ENCODE results near the gene DCAF5. TPM values are rescaled to one million over a fixed set of nuclear protein-coding genes. Genes with fewer than 3 reads are reported as not detected.
A peak's percentile ranks its signal among the peaks of the same experiment; 100 is the strongest.

DCAF5 gene
- total RNA-seq, 1 experiment from 2014 or later, result 23.5 TPM

GRCh38 chr14:69096246-69096645 is 56.7 kb downstream of the DCAF5 start:
- DNase-seq, result no peak
- H3K36me3 Mint-ChIP-seq (ENCODE audit: insufficient read depth, unreplicated experiment), result no peaks in the 10 kb centered on the region
- H3K4me3 Mint-ChIP-seq (ENCODE audit: low read depth, unreplicated experiment), result no peak overlapping the region
- intact Hi-C loops (cut with micrococcal nuclease; ENCODE audit: unreplicated experiment), result no loop called here
- BruUV-seq (replicated peaks), result no TSS peak
- peaks cover 35% of the 10 kb centered on the region for H3K4me1 Mint-ChIP-seq (ENCODE audit: low read depth, unreplicated experiment)
- no peak overlapping the region for H3K27ac Mint-ChIP-seq (ENCODE audit: unreplicated experiment)
- H3K9me3 Mint-ChIP-seq (ENCODE audit: low read depth, unreplicated experiment), result no peaks in the 10 kb centered on the region
- TF ChIP-seq CTCF (IDR thresholded peaks at IDR 0.05; ENCODE audit: unreplicated experiment), result no peak
- CTCF ChIA-PET, result no interaction called here
- no peaks in the 10 kb centered on the region for H3K27me3 Mint-ChIP-seq (ENCODE audit: unreplicated experiment)

- Mint-ChIP-seq H3K9me3 (ENCODE audit: low read depth, unreplicated experiment) (no peaks in the 10 kb centered on the region), H3K4me1 (ENCODE audit: low read depth, unreplicated experiment) (peaks cover 35% of the 10 kb centered on the region), H3K27me3 (ENCODE audit: unreplicated experiment) (no peaks in the 10 kb centered on the region), H3K36me3 (ENCODE audit: insufficient read depth, unreplicated experiment) (no peaks in the 10 kb centered on the region), H3K27ac (ENCODE audit: unreplicated experiment) (peak overlapping the region; percentile 83), H3K4me3 (ENCODE audit: low read depth, unreplicated experiment) (no peak overlapping the region)
- intact Hi-C loops (cut with micrococcal nuclease; ENCODE audit: unreplicated experiment), result loop anchor here (2.0 kb wide), 1 partner anchor 16 kb away; no protein-coding TSS in a partner anchor
- no TSS peak for BruUV-seq (replicated peaks)
- CTCF ChIA-PET, result interaction anchor here (1.5 kb wide), 1 partner anchor 115 kb away, joined by 8 read pairs; no protein-coding TSS in a partner anchor
- no peak for TF ChIP-seq CTCF (IDR thresholded peaks at IDR 0.05; ENCODE audit: unreplicated experiment)
- DNase-seq, result no peak
Observed at GRCh38 chr14:69094481-69094880, 58.4 kb downstream of the DCAF5 start.

- no peaks in the 10 kb centered on the region for H3K36me3 Mint-ChIP-seq (ENCODE audit: insufficient read depth, unreplicated experiment)
- intact Hi-C loops (cut with micrococcal nuclease; ENCODE audit: unreplicated experiment), result loop anchor here (2.0 kb wide), 2 partner anchors 15 to 117 kb away; no protein-coding TSS in a partner anchor
- BruUV-seq (replicated peaks), result no TSS peak
- DNase-seq, result peak; percentile 66
- H3K27ac Mint-ChIP-seq (ENCODE audit: unreplicated experiment), result peak overlapping the region; percentile 83
- no peaks in the 10 kb centered on the region for H3K27me3 Mint-ChIP-seq (ENCODE audit: unreplicated experiment)
- H3K4me3 Mint-ChIP-seq (ENCODE audit: low read depth, unreplicated experiment), result no peak overlapping the region
- no peak for TF ChIP-seq CTCF (IDR thresholded peaks at IDR 0.05; ENCODE audit: unreplicated experiment)
- CTCF ChIA-PET, result interaction anchor here (0.5 to 1.5 kb wide), 3 partner anchors 14 to 145 kb away, joined by 3 to 8 read pairs (median 4); no protein-coding TSS in a partner anchor
- H3K4me1 Mint-ChIP-seq (ENCODE audit: low read depth, unreplicated experiment), result peaks cover 35% of the 10 kb centered on the region
- H3K9me3 Mint-ChIP-seq (ENCODE audit: low read depth, unreplicated experiment), result no peaks in the 10 kb centered on the region
Observed at GRCh38 chr14:69093631-69094421, 59.1 kb downstream of the DCAF5 start.

- intact Hi-C loops (cut with micrococcal nuclease; ENCODE audit: unreplicated experiment), result loop anchor here (2.0 kb wide), 1 partner anchor 116 kb away; no protein-coding TSS in a partner anchor
- H3K36me3 Mint-ChIP-seq (ENCODE audit: insufficient read depth, unreplicated experiment), result no peaks in the 10 kb centered on the region
- no peak overlapping the region for H3K4me3 Mint-ChIP-seq (ENCODE audit: low read depth, unreplicated experiment)
- no peak for DNase-seq
- H3K9me3 Mint-ChIP-seq (ENCODE audit: low read depth, unreplicated experiment), result no peaks in the 10 kb centered on the region
- CTCF ChIA-PET, result interaction anchor here (0.5 to 1.5 kb wide), 4 partner anchors 14 to 636 kb away, joined by 3 to 8 read pairs (median 4); no protein-coding TSS in a partner anchor
- BruUV-seq (replicated peaks), result no TSS peak
- TF ChIP-seq CTCF (IDR thresholded peaks at IDR 0.05; ENCODE audit: unreplicated experiment), result no peak
- H3K4me1 Mint-ChIP-seq (ENCODE audit: low read depth, unreplicated experiment), result peaks cover 35% of the 10 kb centered on the region
- H3K27me3 Mint-ChIP-seq (ENCODE audit: unreplicated experiment), result no peaks in the 10 kb centered on the region
- H3K27ac Mint-ChIP-seq (ENCODE audit: unreplicated experiment), result peak overlapping the region; percentile 83
Observed at GRCh38 chr14:69092840-69093422, 60.0 kb downstream of the DCAF5 start.

All from Calu3 (cell line).